DLD1 (cell line): Measurements from ENCODE around the gene SHANK1.

Source experiments
- in situ Hi-C: cut with HindIII; loops from 2 replicates; pipeline ENCODE4 v1.10.0; 2017; ENCODE audit warnings: low sequenced_read_pairs

SHANK1 gene

DNA sequence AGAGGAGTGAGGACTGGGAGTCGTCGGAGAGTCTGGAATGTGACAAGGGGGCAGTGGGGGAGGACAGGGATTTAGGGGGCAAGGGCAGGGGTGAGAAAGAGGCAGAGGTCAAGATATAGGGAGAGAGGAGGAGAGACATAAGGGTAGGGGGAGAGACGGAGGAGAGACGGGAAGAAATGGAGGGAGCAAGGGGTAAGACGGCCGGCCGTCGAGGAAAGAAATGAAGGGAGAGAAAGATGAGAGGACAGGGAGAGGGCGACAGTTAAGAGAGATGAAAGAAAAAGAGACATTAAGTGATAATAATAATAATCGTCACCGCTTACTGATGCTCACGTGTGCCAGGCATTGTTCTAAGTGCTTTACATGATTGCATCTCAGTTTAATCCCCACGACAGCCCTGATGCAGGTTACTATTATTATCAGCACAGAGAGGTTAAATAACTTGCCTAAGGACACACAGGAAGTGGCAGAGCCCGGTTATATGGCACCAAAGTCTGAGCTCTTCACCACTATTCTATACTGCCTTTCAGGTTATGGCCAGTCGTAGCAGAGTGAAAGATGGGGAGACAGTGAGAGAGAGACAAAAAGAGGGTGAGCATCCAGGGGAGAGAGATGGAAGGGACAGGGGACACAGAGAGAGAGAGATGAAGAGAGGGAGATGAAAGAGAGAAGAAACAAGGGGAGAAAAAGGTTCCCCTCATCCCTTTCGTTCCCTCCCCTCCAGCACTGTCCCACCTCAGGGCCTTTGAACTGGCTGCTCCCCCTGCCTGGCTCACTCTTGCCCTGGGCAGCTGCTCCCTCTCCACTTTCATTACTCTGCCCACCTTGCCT, 56.7 kb downstream of the SHANK1 start:
- in situ Hi-C loops, result no loop called here

- in situ Hi-C loops, result no loop called here
Observed at GRCh38 chr19:50661766-50662650, 57.6 kb downstream of the SHANK1 start.

GRCh38 chr19:50661023-50661422, 58.6 kb downstream of the SHANK1 start:
- in situ Hi-C loops, result no loop called here

DNA sequence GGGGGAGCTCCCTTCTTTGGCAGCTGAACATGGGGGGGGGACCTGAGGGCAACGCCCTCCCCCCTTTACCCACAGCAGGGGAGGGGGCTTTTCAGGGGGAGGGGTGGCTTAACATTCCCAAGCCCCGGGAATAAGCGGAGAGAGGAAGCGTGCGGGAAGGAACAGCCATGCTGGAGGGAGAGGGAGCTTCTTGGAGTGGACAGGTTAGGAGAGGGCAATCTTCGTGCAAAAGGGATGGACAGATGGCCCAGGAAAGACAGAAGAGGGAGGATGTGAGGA, 59.6 kb downstream of the SHANK1 start:
- in situ Hi-C loops, result no loop called here

DNA sequence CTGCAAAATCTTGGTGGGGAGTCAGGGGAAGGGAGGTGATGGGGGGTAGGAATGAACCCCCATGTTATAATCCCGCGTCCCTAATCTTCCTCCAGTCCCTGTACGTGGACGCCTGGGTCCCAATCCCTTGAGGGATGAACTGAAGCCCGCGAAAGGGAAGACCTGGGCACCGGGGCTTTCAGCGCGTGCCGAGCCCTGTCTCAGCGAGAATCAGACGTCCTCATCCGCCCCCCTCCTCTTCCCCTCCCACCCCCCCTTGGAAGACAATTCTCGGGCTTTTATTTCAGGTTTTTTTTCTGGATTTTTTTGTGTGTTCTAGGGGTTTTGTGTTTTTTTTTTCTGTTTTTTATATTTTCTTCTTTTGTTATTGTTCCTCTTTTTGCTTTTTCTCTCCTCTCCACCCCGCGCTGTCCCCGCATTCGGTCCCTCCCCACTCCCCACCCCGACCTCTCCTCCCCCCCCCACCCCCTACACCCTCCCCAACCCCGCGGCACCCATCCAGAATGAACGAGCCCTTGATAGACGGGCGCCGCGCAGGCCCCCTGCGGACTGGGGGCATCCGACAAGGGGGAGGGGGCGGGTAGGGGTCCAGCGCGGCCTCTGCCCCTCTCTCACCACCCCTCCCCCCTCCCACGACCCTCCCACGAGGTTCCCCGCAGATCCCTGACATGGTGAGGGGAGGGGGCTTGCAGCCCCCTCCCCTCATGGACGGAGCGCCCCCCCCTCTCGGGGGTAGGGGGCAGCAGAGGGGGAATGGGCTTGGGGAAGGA, 60.1 kb downstream of the SHANK1 start:
- in situ Hi-C loops, result no loop called here

DNA sequence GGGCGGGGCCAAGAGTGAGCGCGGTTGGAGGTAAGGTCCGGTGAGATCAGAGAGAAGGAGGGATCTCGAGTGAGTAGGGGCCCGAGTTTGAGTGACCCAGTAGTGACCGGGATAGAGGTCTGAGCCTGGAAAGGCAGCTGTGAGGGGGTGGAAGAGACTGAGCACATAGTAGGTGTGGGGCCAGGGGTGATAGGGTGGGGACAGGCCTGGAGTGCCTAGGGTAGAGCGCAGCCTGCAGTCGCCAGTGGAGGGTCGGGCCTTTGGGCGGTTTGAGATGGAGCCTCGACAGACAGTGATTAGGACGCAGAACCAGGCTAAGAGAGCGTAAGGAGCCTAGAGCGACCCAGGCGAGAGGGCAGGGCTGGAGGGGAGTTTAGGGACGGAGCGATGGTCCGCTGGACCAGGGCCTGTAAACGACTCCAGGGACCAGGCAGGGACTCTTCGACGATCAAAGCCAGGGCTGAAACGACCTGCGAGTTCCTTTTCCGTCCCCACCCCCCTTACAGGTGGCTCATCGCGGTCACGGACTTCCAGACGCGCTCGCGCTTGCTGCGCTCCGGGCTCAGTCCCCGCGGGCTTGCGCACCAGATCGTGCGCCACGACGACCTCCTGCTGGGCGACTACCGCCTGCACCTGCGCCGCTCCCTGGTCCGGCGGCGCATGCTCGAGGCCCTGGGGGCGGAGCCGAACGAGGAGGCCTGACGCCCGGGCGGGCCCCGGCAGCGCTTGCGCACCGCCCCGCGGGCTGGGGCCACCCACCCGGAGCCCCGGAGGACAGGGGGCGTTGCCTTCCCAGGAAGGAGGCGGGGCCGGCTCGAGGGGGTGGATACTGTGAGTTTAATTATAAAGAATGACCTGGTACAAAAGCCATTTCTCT, 60.9 kb downstream of the SHANK1 start:
- in situ Hi-C loops, result no loop called here

GRCh38 chr19:50657712-50658440, 61.7 kb downstream of the SHANK1 start:
- in situ Hi-C loops, result no loop called here

- in situ Hi-C loops, result no loop called here
Observed at GRCh38 chr19:50657222-50657669, 62.4 kb downstream of the SHANK1 start.

DNA sequence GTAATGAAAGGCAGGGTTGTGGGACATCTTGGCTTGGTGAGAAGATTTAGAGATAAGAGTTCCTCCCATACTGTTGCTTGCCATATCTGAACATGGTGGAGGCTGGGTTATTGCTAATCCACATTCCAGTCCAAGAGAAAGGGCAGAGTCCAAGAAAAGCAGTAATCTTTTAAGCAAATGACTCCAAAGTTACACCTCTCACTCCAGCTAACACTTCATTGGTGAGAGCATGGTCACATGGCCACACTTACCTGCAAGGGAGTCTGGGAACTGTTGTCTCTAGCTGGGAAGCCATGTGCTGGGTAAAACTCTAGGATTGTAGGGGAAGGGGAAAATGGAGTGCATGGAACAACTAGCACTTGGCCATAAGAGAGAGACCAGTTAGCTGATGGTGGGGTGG, 64.7 kb downstream of the SHANK1 start:
- in situ Hi-C loops, result no loop called here

DNA sequence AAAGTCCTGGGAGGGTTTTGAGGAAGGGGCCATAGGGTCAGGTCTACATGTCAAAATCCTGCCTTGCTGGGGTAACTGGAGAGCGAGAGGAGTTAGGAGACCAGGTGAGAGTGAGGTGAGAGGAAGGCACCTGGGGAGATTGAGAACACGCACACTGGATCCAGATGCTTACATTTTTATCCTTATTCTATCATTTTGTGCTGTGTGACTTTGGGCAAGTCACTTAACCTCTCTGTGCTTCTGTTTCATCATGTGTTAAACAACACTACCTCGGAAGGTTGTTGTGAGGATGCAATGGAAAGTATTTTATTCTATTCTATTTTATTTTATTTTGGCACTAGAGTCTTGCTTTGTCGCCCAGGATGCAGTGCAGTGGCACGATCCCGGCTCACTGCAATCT, 66.9 kb downstream of the SHANK1 start:
- in situ Hi-C loops, result no loop called here

- in situ Hi-C loops, result no loop called here
Observed at GRCh38 chr19:50651174-50651573, 68.4 kb downstream of the SHANK1 start.

GRCh38 chr19:50649433-50650391, 69.9 kb downstream of the SHANK1 start, which contains the start of gene C19orf81:
TSS of gene C19orf81 (plus strand) at chr19:50649445. CDS start at chr19:50649445, 0 bp downstream.
- in situ Hi-C loops, result no loop called here

DNA sequence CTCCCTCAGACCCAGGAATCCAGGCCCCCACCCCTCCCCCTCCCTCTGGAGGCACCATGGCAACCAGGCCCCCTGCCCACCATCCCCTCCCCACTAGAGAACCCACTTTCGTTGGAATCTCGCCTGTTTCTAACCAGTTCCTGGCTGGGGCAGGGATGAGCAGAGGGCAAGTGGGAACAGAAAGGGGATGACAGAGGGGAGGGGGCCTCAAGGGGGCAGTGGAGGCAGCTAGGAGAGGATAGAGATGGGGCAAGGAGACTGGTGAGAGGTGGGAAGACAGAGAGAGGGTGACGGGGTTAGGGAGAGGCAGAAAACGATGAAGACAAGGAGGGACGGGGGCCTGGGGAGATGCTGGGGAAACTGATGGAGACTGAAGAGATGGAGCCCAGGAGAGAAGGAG, 70.9 kb downstream of the SHANK1 start:
- in situ Hi-C loops, result no loop called here

- in situ Hi-C loops, result no loop called here
Observed at GRCh38 chr19:50647879-50648615, 71.6 kb downstream of the SHANK1 start.

DNA sequence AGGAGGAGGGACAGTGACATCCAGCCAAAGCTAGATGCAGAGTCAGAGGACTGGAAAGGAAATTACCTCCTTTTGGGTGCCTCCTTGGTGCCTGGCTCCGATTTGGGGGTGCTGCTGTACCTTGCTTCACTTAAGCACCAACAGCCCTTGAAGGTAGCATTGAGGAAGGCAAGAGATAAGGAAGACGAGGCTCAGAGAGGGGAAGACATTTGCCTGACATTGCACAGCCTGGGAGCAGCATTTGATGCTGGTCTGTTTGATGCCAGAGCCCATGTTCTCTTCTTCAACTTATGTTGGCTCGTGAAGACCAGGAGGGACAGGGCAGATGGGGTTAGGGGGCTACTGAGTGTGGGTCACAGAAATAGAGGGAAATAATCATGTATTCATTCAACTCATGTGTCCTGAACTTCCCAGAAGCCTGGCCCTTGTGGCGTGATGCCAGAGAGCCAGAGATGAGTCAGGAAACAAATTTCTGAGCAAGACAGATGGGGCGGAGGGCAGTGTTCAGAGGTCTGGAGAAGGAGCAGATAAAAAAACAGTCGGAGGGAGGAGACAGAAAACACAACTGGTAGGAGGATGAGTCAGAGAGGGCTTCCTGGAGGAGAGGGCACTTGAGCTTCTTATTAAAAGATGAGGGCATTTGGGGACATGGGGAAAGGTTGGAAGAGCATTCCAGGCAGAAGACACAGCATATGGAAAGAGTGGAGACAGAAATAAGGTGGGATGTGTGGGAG, 73.4 kb downstream of the SHANK1 start:
- in situ Hi-C loops, result no loop called here

DNA sequence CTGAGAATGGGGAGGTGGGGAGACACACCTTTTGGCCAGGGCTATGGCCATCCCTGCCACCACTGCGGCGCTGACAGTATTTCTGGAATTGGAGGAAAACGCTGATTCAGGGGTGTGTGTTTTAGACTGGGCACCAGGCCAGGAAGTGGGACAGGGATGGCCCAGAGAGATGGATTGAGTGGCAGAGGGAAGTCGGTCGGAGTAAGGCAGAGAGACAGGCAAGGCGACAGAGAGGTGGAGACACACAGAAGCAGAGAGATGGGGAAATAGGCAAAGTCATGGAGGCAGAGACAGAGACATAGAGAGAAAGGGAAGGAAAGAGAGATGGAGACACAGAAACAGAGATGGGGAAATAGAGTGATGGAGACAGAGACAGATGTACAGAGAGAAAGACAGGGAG, 74.5 kb downstream of the SHANK1 start:
- in situ Hi-C loops, result no loop called here

DNA sequence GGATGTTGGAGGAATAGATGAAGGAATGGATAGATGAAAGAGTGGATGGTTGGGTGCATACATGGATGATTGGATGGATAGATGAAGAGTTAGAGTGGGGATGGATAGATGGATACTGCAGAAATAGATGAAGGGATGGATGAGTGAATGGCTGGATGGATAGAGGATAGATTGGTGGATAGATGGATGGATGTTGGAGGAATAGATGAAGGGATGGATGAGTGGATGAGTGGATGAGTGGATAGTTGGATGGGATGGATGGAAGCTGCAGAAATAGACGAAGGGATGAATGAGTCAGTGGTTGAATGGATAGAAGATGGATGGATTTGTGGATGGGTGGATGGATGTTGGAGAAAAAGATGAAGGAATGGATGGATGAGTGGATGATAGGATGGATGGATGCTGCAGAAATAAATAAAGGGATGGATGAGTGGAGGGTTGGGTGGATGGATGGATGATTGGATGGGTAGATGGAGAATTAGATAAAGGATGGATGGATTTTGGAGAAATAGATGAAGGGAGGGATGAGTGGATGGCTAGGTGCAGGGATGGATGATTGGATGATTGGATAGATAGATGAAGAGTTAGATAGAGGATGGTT, 75.2 kb downstream of the SHANK1 start:
- in situ Hi-C loops, result no loop called here
